ENCODE results near the gene CHRNG. TPM values are rescaled to one million over a fixed set of nuclear protein-coding genes. Genes with fewer than 3 reads are reported as not detected.

The CHRNG gene
- polyA plus RNA-seq (not detected in 2 replicates), polyA minus RNA-seq (not detected in 2 replicates)

- H2AFZ ChIP-seq (ENCODE audit: low read depth, low read length) = no peak within 1 kb of the TSS
- no peak within 1 kb of the TSS for H3K4me3 ChIP-seq (ENCODE audit: low read length)
- no peaks in the 10 kb centered on the region for H3K9me3 ChIP-seq (ENCODE audit: low read length)
- no peak within 1 kb of the TSS for H3K4me2 ChIP-seq (ENCODE audit: low read length)
- no peaks in the 10 kb centered on the region for H3K27me3 ChIP-seq (ENCODE audit: insufficient read depth, low read depth, low read length)
- H3K9me2 ChIP-seq (ENCODE audit: insufficient read depth, low read length) = no peaks in the 10 kb centered on the region
- no peaks in the 10 kb centered on the region for H4K20me1 ChIP-seq (ENCODE audit: insufficient read depth)
- H3K79me2 ChIP-seq (replicated peaks; ENCODE audit: insufficient read depth, low read length) = no peaks in the 10 kb centered on the region
- H3K9ac ChIP-seq (ENCODE audit: low read length) = no peak within 1 kb of the TSS
- no peak within 1 kb of the TSS for H3K27ac ChIP-seq (ENCODE audit: low read length)
- TF ChIP-seq REST (IDR thresholded peaks at IDR 0.05; ENCODE audit: borderline replicate concordance) = no peak
- no peak for TF ChIP-seq TAF1 (IDR thresholded peaks at IDR 0.05; ENCODE audit: low read depth)
- no peak for TF ChIP-seq MXI1 (conservative IDR thresholded peaks at IDR 0.05; ENCODE audit: poor library complexity, severe bottlenecking)
- no peak for TF ChIP-seq EP300 (conservative IDR thresholded peaks at IDR 0.05; ENCODE audit: poor library complexity, severe bottlenecking)
- no peak for TF ChIP-seq SMC3 (conservative IDR thresholded peaks at IDR 0.05; ENCODE audit: poor library complexity)
- no peak for TF ChIP-seq EZH2 (IDR thresholded peaks at IDR 0.05; ENCODE audit: borderline replicate concordance, insufficient read depth, low read length, poor library complexity, severe bottlenecking)
- no peak for TF ChIP-seq RAD21 (conservative IDR thresholded peaks at IDR 0.05)
- no peak for TF ChIP-seq POLR2AphosphoS5 (IDR thresholded peaks at IDR 0.05)
- no peak for TF ChIP-seq CTCF (IDR thresholded peaks at IDR 0.05; ENCODE audit: poor library complexity, severe bottlenecking)
- H3F3A ChIP-seq (ENCODE audit: insufficient read depth, low read length, poor library complexity, severe bottlenecking) = no peaks in the 10 kb centered on the region
- no peaks in the 10 kb centered on the region for H3K36me3 ChIP-seq (ENCODE audit: insufficient read depth, low read length)
Measured at GRCh38 chr2:232539298-232540231, at the start of gene CHRNG. Gene CHRNG, plus strand, starts transcription at chr2:232539692. Its CDS starts 56 bp downstream, at chr2:232539748.

- Histone ChIP-seq H3K4me2 (ENCODE audit: low read length) (no peak overlapping the region), H3K4me3 (ENCODE audit: low read length) (no peak overlapping the region), H3K27ac (ENCODE audit: low read length) (no peak overlapping the region), H2AFZ (ENCODE audit: low read depth, low read length) (no peak overlapping the region), H3F3A (ENCODE audit: insufficient read depth, low read length, poor library complexity, severe bottlenecking) (no peaks in the 10 kb centered on the region), H3K9ac (ENCODE audit: low read length) (no peak overlapping the region), H3K79me2 (replicated peaks; ENCODE audit: insufficient read depth, low read length) (no peaks in the 10 kb centered on the region), H3K9me2 (ENCODE audit: insufficient read depth, low read length) (no peaks in the 10 kb centered on the region), H4K20me1 (ENCODE audit: insufficient read depth) (no peaks in the 10 kb centered on the region), H3K9me3 (ENCODE audit: low read length) (no peaks in the 10 kb centered on the region), H3K36me3 (ENCODE audit: insufficient read depth, low read length) (no peaks in the 10 kb centered on the region), H3K27me3 (ENCODE audit: insufficient read depth, low read depth, low read length) (peaks cover 31% of the 10 kb centered on the region)
- TF ChIP-seq EP300 (conservative IDR thresholded peaks at IDR 0.05; ENCODE audit: poor library complexity, severe bottlenecking) (no peak), MXI1 (conservative IDR thresholded peaks at IDR 0.05; ENCODE audit: poor library complexity, severe bottlenecking) (no peak), TAF1 (IDR thresholded peaks at IDR 0.05; ENCODE audit: low read depth) (no peak), REST (IDR thresholded peaks at IDR 0.05; ENCODE audit: borderline replicate concordance) (no peak)
Measured at GRCh38 chr2:232490221-232491138, 49.0 kb upstream of the CHRNG start.

Measured in neural cell (in vitro differentiated cells).